Right lobe of liver (tissue), 6 donors: Measurements from ENCODE around the gene PSMA4. TPM values are rescaled to one million over a fixed set of nuclear protein-coding genes. Genes with fewer than 3 reads are reported as not detected.

Experiments used
- ATAC-seq, 4 donors: fragments of 200-7000 bp; cut with Tn5 transposase; one replicate each; pipeline ENCODE4 v1.9.1; 2020; ENCODE audit warnings: mild to moderate bottlenecking in 4 of 4, moderate library complexity in 4 of 4
- DNase-seq, 3 donors: peaks; one replicate each; pipeline ENCODE4 v3.0.0-alpha.2; 2020
- H3K27ac ChIP-seq, 3 donors: fragments of 200-600 bp; one replicate each; pipeline ENCODE4 v1.8.0; 2022
- H3K27me3 ChIP-seq, 2 donors: fragments of 200-600 bp; one replicate each; pipeline ENCODE4 v1.8.0; 2022
- H3K36me3 ChIP-seq, 4 donors: fragments of 200-600 bp; sonication (generic) in 1 of 4; one replicate each; pipeline versions ENCODE4 v1.5.1 to v1.8.0; 2017 to 2022; ENCODE audit warnings: control low read depth in 1 of 4
- H3K4me1 ChIP-seq, 4 donors: fragments of 200-600 bp; sonication (generic) in 1 of 4; one replicate each; pipeline versions ENCODE4 v1.5.1 to v1.8.0; 2017 to 2022; ENCODE audit warnings: control low read depth in 1 of 4
- H3K4me3 ChIP-seq, 3 donors: fragments of 200-600 bp; one replicate each; pipeline ENCODE4 v1.8.0; 2022
- H3K9me3 ChIP-seq, 4 donors: fragments of 200-600 bp; sonication (generic) in 1 of 4; one replicate each; pipeline versions ENCODE4 v1.5.1 to v1.8.0; 2017 to 2022; ENCODE audit warnings: control low read depth in 1 of 4
- POLR2A ChIP-seq: fragments of 450-650 bp; IDR thresholded peaks from one replicate; pipeline ENCODE4 v1.6.1; 2017; ENCODE audit warnings: antibody characterized with exemption, mild to moderate bottlenecking
- whole genome bisulfite sequencing: methylation state at CpG from one replicate; pipeline ENCODE4 v1.1.6; 2018; ENCODE audit warnings: low coverage, low lambda C conversion rate; ENCODE audit not compliant: insufficient coverage; ENCODE audit errors: missing lambda C conversion rate; 5-methylcytosine and 5-hydroxymethylcytosine counted together
- intact Hi-C, 2 donors: fragments of 100-400 bp; cut with DNase I; formaldehyde crosslinking; loops; one replicate each; pipeline versions ENCODE4 v1.11.2 to v1.14.1; 2022
- total RNA-seq, 6 experiments: library from RNA; depleted of rRNA in 2 of 6; stranded (reverse); fragments of >200 nt in 2 of 6; fragmentation: NEBNext Ultra II Directional in 3 of 6; extraction: Animal tissue kit (Norgen Biotek cat#: 25700) in 3 of 6; gene quantifications; one replicate each; pipeline versions ENCODE4 v1.1.0 to v1.2.4, GENCODE V29; 2016 to 2023
- TF ChIP-seq, protein P1 (sequence below), 4 donors: fragments of 200-600 bp in 3 of 4; fragments of 450-650 bp in 1 of 4; IDR thresholded peaks; one replicate each; pipeline versions ENCODE4 v1.5.1 to v1.8.0; 2016 to 2022; ENCODE audit warnings: antibody characterized with exemption in 4 of 4, mild to moderate bottlenecking in 2 of 4
- donor health status: DM: no; HTN: yes; CAD: no.
- donor health status: DM: no; HTN: no; CAD: no.
- donor health status: DM: no; HTN: no; CAD: no.
- donor health status: DM: no; HTN: yes; CAD: no.
- donor health status: DM: no; HTN: yes; CAD: no.

Gene PSMA4
- total RNA-seq, 6 experiments from 2014 or later, result 66.1 to 147 (median 92.3) TPM

DNA sequence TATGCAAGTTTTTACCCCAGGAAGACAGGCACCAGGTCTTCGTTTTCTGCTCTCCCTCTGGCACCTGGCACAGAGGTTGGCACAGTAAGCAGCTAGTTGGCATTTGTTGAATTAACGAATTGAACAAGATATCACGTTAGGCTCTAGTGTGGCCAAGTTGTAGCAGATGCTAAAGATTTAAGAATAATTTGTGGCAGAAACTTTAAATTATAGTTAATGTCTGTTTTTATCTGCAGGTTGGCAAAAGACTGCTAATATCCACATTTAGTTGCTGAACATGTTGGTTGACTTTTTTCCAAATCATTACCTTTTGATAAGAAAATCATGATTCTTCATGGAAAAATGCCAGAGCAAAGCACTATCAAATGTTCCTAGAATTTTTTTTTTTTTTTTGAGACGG lies 33.2 kb downstream of the PSMA4 start:
- no peaks in the 10 kb centered on the region for H3K36me3 ChIP-seq
- ATAC-seq (no peak), DNase-seq (no peak)
- 46% methylated on average over 4 of the region's 4 CpGs for WGBS
- intact Hi-C loops, result no loop called here
- H3K4me3 ChIP-seq, result no peak overlapping the region
- TF ChIP-seq POLR2A, result no peak
- TF ChIP-seq, protein P1, sequence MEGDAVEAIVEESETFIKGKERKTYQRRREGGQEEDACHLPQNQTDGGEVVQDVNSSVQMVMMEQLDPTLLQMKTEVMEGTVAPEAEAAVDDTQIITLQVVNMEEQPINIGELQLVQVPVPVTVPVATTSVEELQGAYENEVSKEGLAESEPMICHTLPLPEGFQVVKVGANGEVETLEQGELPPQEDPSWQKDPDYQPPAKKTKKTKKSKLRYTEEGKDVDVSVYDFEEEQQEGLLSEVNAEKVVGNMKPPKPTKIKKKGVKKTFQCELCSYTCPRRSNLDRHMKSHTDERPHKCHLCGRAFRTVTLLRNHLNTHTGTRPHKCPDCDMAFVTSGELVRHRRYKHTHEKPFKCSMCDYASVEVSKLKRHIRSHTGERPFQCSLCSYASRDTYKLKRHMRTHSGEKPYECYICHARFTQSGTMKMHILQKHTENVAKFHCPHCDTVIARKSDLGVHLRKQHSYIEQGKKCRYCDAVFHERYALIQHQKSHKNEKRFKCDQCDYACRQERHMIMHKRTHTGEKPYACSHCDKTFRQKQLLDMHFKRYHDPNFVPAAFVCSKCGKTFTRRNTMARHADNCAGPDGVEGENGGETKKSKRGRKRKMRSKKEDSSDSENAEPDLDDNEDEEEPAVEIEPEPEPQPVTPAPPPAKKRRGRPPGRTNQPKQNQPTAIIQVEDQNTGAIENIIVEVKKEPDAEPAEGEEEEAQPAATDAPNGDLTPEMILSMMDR (IDR thresholded peaks at IDR 0.05), result no peak
- no peaks in the 10 kb centered on the region for H3K9me3 ChIP-seq
- H3K27ac ChIP-seq, result no peak overlapping the region
- no peaks in the 10 kb centered on the region for H3K4me1 ChIP-seq
- no peaks in the 10 kb centered on the region for H3K27me3 ChIP-seq

DNA sequence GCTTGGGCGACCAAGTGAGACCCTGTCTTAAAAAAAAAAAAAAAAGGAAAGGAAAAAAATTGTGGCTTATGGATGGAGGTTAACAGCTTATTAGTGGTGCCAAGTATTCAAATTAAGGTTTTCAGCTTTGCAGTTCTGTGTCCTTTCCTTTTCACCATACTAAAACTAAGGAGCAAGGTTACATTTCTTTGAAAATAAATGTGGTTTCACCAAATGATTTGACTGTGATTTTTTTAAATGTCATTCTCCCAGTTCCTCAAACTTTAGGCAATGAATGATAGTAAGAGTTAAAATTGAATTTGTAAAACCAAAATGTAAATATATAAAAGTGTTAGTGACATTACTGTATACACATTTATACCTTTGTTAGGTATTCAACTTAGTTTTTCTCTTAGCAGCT lies 34.7 kb downstream of the PSMA4 start:
- DNase-seq (no peak), ATAC-seq (no peak)
- H3K27ac ChIP-seq, result no peak overlapping the region
- H3K9me3 ChIP-seq, result no peaks in the 10 kb centered on the region
- WGBS, result 33% methylated on average over 1 of the region's 1 CpG
- no peak overlapping the region for H3K4me3 ChIP-seq
- no peaks in the 10 kb centered on the region for H3K27me3 ChIP-seq
- H3K36me3 ChIP-seq, result no peaks in the 10 kb centered on the region
- TF ChIP-seq POLR2A, result no peak
- TF ChIP-seq, protein P1 (IDR thresholded peaks at IDR 0.05), result no peak
- no peaks in the 10 kb centered on the region for H3K4me1 ChIP-seq
- intact Hi-C loops, result no loop called here

DNA sequence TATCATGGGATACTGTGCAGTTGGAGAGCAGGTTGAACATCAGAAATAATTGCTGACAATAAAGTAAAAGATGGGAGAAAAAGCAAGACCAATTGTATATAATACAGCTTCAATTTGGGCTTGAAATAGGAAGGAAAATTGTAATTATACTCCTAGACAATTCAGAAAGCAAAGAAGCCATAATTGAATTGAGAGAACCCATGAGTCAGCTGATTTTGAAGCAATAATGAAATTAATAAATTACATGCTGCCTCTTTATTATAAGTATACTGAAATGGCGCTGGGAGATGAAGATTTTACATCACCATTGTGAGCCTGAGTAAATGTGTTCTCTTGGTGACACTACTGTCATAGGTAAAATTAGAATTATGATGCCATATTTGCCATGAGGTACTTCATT lies 57.3 kb downstream of the PSMA4 start:
- H3K27me3 ChIP-seq, result no peaks in the 10 kb centered on the region
- no peak for TF ChIP-seq POLR2A
- TF ChIP-seq, protein P1 (IDR thresholded peaks at IDR 0.05), result no peak
- DNase-seq, result no peak
- intact Hi-C loops, result no loop called here
- no peak overlapping the region for H3K4me3 ChIP-seq
- no peak overlapping the region for H3K27ac ChIP-seq
- H3K9me3 ChIP-seq, result no peaks in the 10 kb centered on the region
- no peaks in the 10 kb centered on the region for H3K36me3 ChIP-seq
- no peak for ATAC-seq
- WGBS, result 88% methylated on average over 1 of the region's 1 CpG
- H3K4me1 ChIP-seq, result no peaks in the 10 kb centered on the region

DNA sequence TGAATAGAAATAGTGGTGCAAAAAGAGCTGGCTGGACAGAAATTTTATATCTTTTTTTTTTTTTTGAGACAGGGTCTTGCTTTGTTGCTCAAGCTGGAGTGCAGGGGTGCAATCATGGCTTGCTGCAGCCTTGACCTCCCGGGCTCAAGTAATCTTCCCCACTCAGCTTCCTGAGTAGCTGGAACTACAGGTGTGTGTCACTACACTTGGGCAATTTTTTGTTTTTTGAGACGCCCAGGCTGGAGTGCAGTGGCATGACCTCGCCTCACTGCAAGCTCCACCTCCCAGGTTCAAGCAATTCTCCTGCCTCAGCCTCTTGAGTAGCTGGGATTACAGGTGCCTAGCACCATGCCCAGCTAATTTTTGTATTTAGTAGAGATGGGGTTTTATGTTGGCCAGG lies 58.1 kb downstream of the PSMA4 start:
- no peak for TF ChIP-seq POLR2A
- TF ChIP-seq, protein P1 (IDR thresholded peaks at IDR 0.05), result no peak
- Histone ChIP-seq H3K4me3 (no peak overlapping the region), H3K36me3 (no peaks in the 10 kb centered on the region), H3K27ac (no peak overlapping the region), H3K4me1 (no peaks in the 10 kb centered on the region), H3K9me3 (no peaks in the 10 kb centered on the region), H3K27me3 (no peaks in the 10 kb centered on the region)
- intact Hi-C loops, result no loop called here
- ATAC-seq, result no peak
- WGBS, result no CpG with 5 or more reads among the region's 3 CpGs
- no peak for DNase-seq

DNA sequence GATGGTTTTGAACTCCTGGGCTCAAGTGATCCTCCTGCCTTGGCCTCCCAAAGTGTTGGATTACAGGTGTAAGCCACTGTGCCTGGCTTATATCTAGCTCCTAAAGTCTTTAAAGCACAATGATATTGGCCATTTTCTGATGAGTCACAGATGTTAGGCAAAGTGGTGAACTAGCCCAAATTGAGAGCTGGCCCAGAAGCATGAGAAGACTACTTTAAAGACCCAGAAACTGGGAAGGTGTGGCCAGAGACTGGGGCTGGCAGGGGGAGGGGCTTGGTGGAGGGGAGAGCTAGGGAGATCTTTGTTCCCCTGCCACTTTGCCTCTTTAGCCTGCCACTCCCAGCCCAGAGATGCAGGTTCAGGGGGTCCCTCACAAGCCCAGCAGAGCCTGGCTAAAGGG lies 58.9 kb downstream of the PSMA4 start:
- DNase-seq (no peak), ATAC-seq (no peak)
- TF ChIP-seq POLR2A, result no peak
- TF ChIP-seq, protein P1 (IDR thresholded peaks at IDR 0.05), result no peak
- H3K4me1 ChIP-seq, result no peaks in the 10 kb centered on the region
- H3K4me3 ChIP-seq, result no peak overlapping the region
- intact Hi-C loops, result no loop called here
- no peak overlapping the region for H3K27ac ChIP-seq
- no peaks in the 10 kb centered on the region for H3K36me3 ChIP-seq
- no peaks in the 10 kb centered on the region for H3K9me3 ChIP-seq
- H3K27me3 ChIP-seq, result no peaks in the 10 kb centered on the region
